Hepatocyte (in vitro differentiated cells): ENCODE measurements around the gene PCBD2.

ENCODE experiments used
- EZH2phosphoT487 ChIP-seq: fragments of 200-600 bp; sonication (generic); IDR thresholded peaks from one replicate; pipeline ENCODE4 v1.6.1; 2018; ENCODE audit warnings: antibody characterized with exemption, mild to moderate bottlenecking, low read depth, moderate library complexity; ENCODE audit not compliant: unreplicated experiment, severe bottlenecking
- TF ChIP-seq, protein P1 (sequence below): fragments of 200-600 bp; sonication (generic); IDR thresholded peaks from 2 replicates; pipeline ENCODE4 v1.5.1; 2016; ENCODE audit warnings: antibody characterized with exemption, mild to moderate bottlenecking; ENCODE audit not compliant: poor library complexity

DNA sequence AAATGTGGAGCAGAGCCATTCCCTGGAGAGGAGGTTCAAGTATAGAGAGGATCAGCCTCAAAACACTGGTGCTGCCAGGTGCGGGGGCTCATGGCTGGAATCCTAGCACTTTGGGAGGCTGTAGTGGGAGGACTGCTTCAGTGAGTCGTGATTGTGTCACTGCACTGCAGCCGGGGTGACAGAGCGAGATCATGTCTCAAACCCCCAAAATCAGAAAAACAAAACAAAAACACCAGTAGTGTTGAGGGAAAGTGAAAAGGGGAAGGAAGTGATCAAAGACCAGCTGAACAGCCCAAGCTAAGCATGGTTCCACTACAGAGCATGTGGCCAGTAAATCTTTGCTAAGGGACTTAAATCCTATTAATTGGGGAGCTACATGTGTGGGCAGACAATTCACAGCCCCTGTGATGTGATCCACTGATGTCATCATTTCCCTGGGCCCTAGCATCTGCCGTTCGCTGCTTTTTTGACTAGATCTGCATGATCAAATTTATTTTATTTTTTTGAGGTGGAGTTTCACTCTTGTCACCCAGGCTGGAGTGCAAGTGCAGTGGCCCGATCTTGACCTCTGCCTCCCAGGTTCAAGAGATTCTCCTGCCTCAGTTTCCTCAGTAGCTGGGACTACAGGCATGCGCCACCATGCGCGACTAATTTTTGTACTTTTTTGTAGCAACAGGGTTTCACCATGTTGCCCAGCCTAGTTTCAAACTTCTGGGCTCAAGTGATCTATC lies 2.7 kb upstream of the PCBD2 start:
- TF ChIP-seq, protein P1, sequence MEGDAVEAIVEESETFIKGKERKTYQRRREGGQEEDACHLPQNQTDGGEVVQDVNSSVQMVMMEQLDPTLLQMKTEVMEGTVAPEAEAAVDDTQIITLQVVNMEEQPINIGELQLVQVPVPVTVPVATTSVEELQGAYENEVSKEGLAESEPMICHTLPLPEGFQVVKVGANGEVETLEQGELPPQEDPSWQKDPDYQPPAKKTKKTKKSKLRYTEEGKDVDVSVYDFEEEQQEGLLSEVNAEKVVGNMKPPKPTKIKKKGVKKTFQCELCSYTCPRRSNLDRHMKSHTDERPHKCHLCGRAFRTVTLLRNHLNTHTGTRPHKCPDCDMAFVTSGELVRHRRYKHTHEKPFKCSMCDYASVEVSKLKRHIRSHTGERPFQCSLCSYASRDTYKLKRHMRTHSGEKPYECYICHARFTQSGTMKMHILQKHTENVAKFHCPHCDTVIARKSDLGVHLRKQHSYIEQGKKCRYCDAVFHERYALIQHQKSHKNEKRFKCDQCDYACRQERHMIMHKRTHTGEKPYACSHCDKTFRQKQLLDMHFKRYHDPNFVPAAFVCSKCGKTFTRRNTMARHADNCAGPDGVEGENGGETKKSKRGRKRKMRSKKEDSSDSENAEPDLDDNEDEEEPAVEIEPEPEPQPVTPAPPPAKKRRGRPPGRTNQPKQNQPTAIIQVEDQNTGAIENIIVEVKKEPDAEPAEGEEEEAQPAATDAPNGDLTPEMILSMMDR = no peak
- TF ChIP-seq EZH2phosphoT487 = no peak
